HepG2 (cell line): ENCODE data around the gene ENTPD6. TPM values are rescaled to one million over a fixed set of nuclear protein-coding genes. Genes with fewer than 3 reads are reported as not detected.

Experiments
- BORCS8-MEF2B ChIP-seq: sonication (generic); formaldehyde crosslinking; IDR thresholded peaks from 2 replicates; pipeline ENCODE4 v1.8.0; 2022; ENCODE audit warnings: mild to moderate bottlenecking, missing genetic modification reagents
- CBFB ChIP-seq: sonication (generic); formaldehyde crosslinking; IDR thresholded peaks from 2 replicates; pipeline ENCODE4 v1.4.0; 2020; ENCODE audit warnings: missing genetic modification reagents
- DZIP1 ChIP-seq: sonication (generic); formaldehyde crosslinking; IDR thresholded peaks from 2 replicates; pipeline ENCODE4 v1.5.0; 2020; ENCODE audit warnings: mild to moderate bottlenecking, missing genetic modification reagents
- GMEB1 ChIP-seq: sonication (generic); formaldehyde crosslinking; IDR thresholded peaks from 2 replicates; pipeline ENCODE4 v1.5.1; 2020; ENCODE audit warnings: missing genetic modification reagents, mild to moderate bottlenecking, borderline replicate concordance
- KAT2B ChIP-seq: fragments of 150-350 bp; IDR thresholded peaks from 2 replicates; pipeline ENCODE4 v1.6.1; 2014; ENCODE audit warnings: low read depth, low read length, borderline replicate concordance
- SNAPC2 ChIP-seq: sonication (generic); formaldehyde crosslinking; IDR thresholded peaks from 2 replicates; pipeline ENCODE4 v1.8.1; 2022; ENCODE audit warnings: mild to moderate bottlenecking, missing genetic modification reagents
- YEATS2 ChIP-seq: sonication (generic); formaldehyde crosslinking; IDR thresholded peaks from 2 replicates; pipeline ENCODE4 v1.4.0; 2020; ENCODE audit warnings: missing genetic modification reagents, borderline replicate concordance
- ZBTB3 ChIP-seq: sonication (generic); formaldehyde crosslinking; IDR thresholded peaks from 2 replicates; pipeline ENCODE4 v1.4.0; 2020; ENCODE audit warnings: low read depth, mild to moderate bottlenecking, moderate library complexity, missing genetic modification reagents, borderline replicate concordance
- ZNF253 ChIP-seq: sonication (generic); formaldehyde crosslinking; IDR thresholded peaks from 2 replicates; pipeline ENCODE4 v1.8.0; 2022; ENCODE audit warnings: mild to moderate bottlenecking, missing genetic modification reagents, borderline replicate concordance
- ZNF274 ChIP-seq: sonication (generic); formaldehyde crosslinking; IDR thresholded peaks from 2 replicates; pipeline ENCODE4 v1.5.1; 2020; ENCODE audit warnings: mild to moderate bottlenecking, missing genetic modification reagents
- ZNF318 ChIP-seq: sonication (generic); formaldehyde crosslinking; IDR thresholded peaks from 2 replicates; pipeline ENCODE4 v1.4.0; 2020; ENCODE audit warnings: mild to moderate bottlenecking, missing genetic modification reagents
- ZNF343 ChIP-seq: sonication (generic); formaldehyde crosslinking; IDR thresholded peaks from 2 replicates; pipeline ENCODE4 v1.4.0; 2020; ENCODE audit warnings: mild to moderate bottlenecking, missing genetic modification reagents
- polyA plus RNA-seq, 8 experiments: library from polyadenylated mRNA; depleted of rRNA in 3 of 8; stranded (reverse) in 7 of 8; unstranded in 1 of 8; fragments of >200 nt; fragmentation: Illumina TruSeq in 4 of 8; extraction: Trizol in 4 of 8; gene quantifications; 2 replicates each; pipeline versions ENCODE4 v1.2.1 to v1.2.3, GENCODE V29; 2011 to 2016; ENCODE audit warnings: low read depth in 4 of 8, missing spikeins in 1 of 8, mixed read lengths in 1 of 8; ENCODE audit not compliant: insufficient read depth in 1 of 8
- total RNA-seq, 5 experiments: library from RNA; depleted of rRNA; stranded (reverse); fragments of >200 nt; fragmentation: Illumina TruSeq; extraction: Trizol; gene quantifications; 2 replicates each; pipeline ENCODE4 v1.2.3, GENCODE V29; 2016; ENCODE audit warnings: low read depth in 1 of 5

Gene ENTPD6
- total and polyA plus RNA-seq, 2 of the 13 experiments (the other 11 are each of a cell fraction or from before 2014, with no cell fraction given): 164 to 172 TPM

GRCh38 chr20:25247956-25248785, 52.7 kb downstream of the ENTPD6 start, which contains the start of gene PYGB (continued):
- TF ChIP-seq DZIP1 (CRISPR knock-in tag) (peak; percentile 72), ZNF253 (CRISPR knock-in tag) (peak; percentile 85; the same call in 1 of the 2 replicates), ZBTB3 (peak; percentile 54; the same call in 1 of the 2 replicates), SNAPC2 (peak; percentile 87), BORCS8-MEF2B (CRISPR knock-in tag) (peak; percentile 91), ZNF318 (CRISPR knock-in tag) (peak; percentile 85; the same call in 1 of the 2 replicates), GMEB1 (CRISPR knock-in tag) (peak; percentile 89), ZNF274 (CRISPR knock-in tag) (peak; percentile 95), ZNF343 (CRISPR knock-in tag) (peak; percentile 100), CBFB (CRISPR knock-in tag) (peak; percentile 90), YEATS2 (CRISPR knock-in tag) (peak; percentile 86), KAT2B (no peak)
